Ascending aorta (tissue), 2 donors: ENCODE measurements around the gene LTBP1. TPM values are rescaled to one million over a fixed set of nuclear protein-coding genes. Genes with fewer than 3 reads are reported as not detected.
A peak's percentile ranks its signal among the peaks of the same experiment; 100 is the strongest.

Source experiments
- DNase-seq, 2 donors: peaks; one replicate each; pipeline ENCODE4 v3.0.0-alpha.2; 2019; ENCODE audit warnings: low spot score in 2 of 2
- H3K27ac ChIP-seq, 2 donors: fragments of 200-600 bp; sonication (generic); one replicate each; pipeline ENCODE4 v1.5.1; 2016 to 2017; ENCODE audit warnings: mild to moderate bottlenecking in 1 of 2
- H3K27me3 ChIP-seq: fragments of 200-600 bp; sonication (generic); one replicate; pipeline ENCODE4 v1.5.1; 2017
- H3K36me3 ChIP-seq, 2 donors: fragments of 200-600 bp; sonication (generic); one replicate each; pipeline ENCODE4 v1.5.1; 2016
- H3K4me1 ChIP-seq, 2 donors: fragments of 200-600 bp; sonication (generic); one replicate each; pipeline ENCODE4 v1.5.1; 2016 to 2017; ENCODE audit warnings: mild to moderate bottlenecking in 1 of 2
- H3K4me3 ChIP-seq, 2 donors: fragments of 200-600 bp; sonication (generic); one replicate each; pipeline ENCODE4 v1.5.1; 2016 to 2017; ENCODE audit warnings: mild to moderate bottlenecking in 1 of 2
- H3K9me3 ChIP-seq, 2 donors: fragments of 200-600 bp; sonication (generic); one replicate each; pipeline ENCODE4 v1.5.1; 2016
- intact Hi-C: fragments of 100-400 bp; cut with DNase I; formaldehyde crosslinking; loops from one replicate; pipeline ENCODE4 v1.15.1; 2023
- total RNA-seq: library from RNA; depleted of rRNA; stranded (reverse); fragments of >200 nt; gene quantifications from one replicate; pipeline ENCODE4 v1.1.0, GENCODE V29; 2016
- TF ChIP-seq, protein P1 (sequence below), 3 experiments: fragments of 200-600 bp in 2 of 3; fragments of 450-650 bp in 1 of 3; sonication (generic) in 2 of 3; IDR thresholded peaks; one replicate each; pipeline ENCODE4 v1.5.1; 2016 to 2019; ENCODE audit warnings: antibody characterized with exemption in 3 of 3, mild to moderate bottlenecking in 1 of 3, moderate library complexity in 1 of 3

LTBP1 gene
- total RNA-seq, 1 donor from 2014 or later, result 295 TPM

DNA sequence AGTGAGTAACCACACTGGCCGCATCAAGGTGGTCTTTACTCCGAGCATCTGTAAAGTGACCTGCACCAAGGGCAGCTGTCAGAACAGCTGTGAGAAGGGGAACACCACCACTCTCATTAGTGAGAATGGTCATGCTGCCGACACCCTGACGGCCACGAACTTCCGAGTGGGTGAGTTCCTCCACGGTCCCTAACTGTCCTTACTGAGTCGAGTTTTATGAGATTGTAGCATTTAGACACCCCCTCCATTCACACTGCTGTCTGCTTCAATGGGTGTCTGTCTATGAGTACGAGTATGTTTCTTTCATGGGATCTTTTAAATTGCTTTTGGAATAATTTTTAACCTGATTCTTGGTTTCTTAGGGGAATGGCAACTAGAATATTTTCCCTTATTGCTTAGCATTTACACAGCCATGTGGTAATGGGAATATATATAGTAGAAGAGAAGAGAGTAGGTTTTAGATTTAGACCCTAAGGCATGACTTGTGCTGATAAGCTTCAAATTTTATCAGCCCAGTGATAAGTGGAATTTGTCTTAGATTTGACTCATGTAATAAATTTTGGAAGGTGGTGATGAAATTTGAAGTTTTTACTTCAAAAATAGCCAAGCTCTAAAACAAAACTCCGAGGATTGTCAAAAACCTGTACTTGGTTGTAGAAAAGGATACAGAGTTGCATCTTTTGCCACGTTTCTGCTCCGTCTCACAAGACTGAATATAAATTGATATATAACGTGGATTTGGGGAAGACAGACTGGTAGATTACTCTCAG, 188.2 kb downstream of the LTBP1 start:
- TF ChIP-seq, protein P1, sequence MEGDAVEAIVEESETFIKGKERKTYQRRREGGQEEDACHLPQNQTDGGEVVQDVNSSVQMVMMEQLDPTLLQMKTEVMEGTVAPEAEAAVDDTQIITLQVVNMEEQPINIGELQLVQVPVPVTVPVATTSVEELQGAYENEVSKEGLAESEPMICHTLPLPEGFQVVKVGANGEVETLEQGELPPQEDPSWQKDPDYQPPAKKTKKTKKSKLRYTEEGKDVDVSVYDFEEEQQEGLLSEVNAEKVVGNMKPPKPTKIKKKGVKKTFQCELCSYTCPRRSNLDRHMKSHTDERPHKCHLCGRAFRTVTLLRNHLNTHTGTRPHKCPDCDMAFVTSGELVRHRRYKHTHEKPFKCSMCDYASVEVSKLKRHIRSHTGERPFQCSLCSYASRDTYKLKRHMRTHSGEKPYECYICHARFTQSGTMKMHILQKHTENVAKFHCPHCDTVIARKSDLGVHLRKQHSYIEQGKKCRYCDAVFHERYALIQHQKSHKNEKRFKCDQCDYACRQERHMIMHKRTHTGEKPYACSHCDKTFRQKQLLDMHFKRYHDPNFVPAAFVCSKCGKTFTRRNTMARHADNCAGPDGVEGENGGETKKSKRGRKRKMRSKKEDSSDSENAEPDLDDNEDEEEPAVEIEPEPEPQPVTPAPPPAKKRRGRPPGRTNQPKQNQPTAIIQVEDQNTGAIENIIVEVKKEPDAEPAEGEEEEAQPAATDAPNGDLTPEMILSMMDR (IDR thresholded peaks at IDR 0.05), result no peak
- no peak for DNase-seq
- intact Hi-C loops, result loop anchor here (2.0 to 10.0 kb wide), 4 partner anchors 66 to 230 kb away; no protein-coding TSS in a partner anchor
- peak overlapping the region; percentile 88 to 92 for H3K27ac ChIP-seq
- no peaks in the 10 kb centered on the region for H3K9me3 ChIP-seq
- peak overlapping the region; percentile 62 to 73 for H3K4me3 ChIP-seq
- H3K36me3 ChIP-seq, result no peaks in the 10 kb centered on the region
- H3K27me3 ChIP-seq, result no peaks in the 10 kb centered on the region
- peaks cover 6 to 40% of the 10 kb centered on the region in 2 donors for H3K4me1 ChIP-seq

DNA sequence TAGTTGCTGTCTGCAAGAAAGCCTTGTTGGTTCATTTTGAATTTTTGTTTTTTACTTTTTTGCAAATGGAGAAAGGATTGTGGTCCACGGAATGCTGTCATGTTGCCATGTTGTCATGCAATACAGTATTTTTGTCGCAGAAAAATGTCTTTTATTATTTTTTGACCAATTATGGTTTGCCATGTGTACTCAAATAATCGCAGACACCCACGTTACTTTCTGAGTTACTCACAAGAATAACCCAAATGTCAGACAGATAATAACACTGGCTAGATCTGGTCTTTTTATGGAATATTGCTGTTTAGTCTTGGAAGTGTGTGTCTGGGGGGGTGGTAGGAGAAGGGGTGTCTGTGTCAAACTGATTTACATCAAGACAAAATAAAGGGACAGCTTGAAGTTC, 188.9 kb downstream of the LTBP1 start:
- Histone ChIP-seq H3K27ac (peak overlapping the region; percentile 88 to 92), H3K27me3 (no peaks in the 10 kb centered on the region), H3K4me1 (peaks cover 6 to 46% of the 10 kb centered on the region in 2 donors), H3K4me3 (peak overlapping the region; percentile 62 to 73), H3K36me3 (no peaks in the 10 kb centered on the region), H3K9me3 (no peaks in the 10 kb centered on the region)
- no peak for DNase-seq
- TF ChIP-seq, protein P1 (IDR thresholded peaks at IDR 0.05), result no peak
- intact Hi-C loops, result loop anchor here (2.0 to 10.0 kb wide), 4 partner anchors 67 to 229 kb away; no protein-coding TSS in a partner anchor

DNA sequence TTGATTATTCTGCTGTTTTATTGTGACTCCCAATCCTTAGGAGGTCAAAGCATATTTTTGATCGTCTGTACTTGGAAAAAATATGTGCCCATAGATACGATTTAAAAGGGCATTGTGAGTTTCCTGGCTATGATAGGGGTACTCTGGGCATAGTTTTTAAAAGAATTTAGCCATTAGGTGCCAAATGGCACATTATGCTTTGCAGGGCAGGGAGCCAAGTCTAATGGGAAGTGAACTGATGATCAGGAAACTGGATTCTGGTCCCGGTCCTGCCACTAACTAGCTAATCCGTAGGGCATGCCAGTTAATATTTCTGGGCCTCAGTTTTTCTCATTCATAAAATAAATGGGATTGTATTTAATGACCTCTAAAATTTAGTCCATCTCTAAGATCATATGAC, 189.3 kb downstream of the LTBP1 start:
- Histone ChIP-seq H3K27ac (peak overlapping the region; percentile 88 to 92), H3K36me3 (no peaks in the 10 kb centered on the region), H3K27me3 (no peaks in the 10 kb centered on the region), H3K4me1 (peaks cover 6 to 47% of the 10 kb centered on the region in 2 donors), H3K9me3 (no peaks in the 10 kb centered on the region), H3K4me3 (peak overlapping the region; percentile 62 to 73)
- intact Hi-C loops, result loop anchor here (10.0 kb wide), 2 partner anchors 139 to 229 kb away; no protein-coding TSS in a partner anchor
- DNase-seq, result peak in 1 of 2 donors; percentile 79
- TF ChIP-seq, protein P1 (IDR thresholded peaks at IDR 0.05), result no peak

DNA sequence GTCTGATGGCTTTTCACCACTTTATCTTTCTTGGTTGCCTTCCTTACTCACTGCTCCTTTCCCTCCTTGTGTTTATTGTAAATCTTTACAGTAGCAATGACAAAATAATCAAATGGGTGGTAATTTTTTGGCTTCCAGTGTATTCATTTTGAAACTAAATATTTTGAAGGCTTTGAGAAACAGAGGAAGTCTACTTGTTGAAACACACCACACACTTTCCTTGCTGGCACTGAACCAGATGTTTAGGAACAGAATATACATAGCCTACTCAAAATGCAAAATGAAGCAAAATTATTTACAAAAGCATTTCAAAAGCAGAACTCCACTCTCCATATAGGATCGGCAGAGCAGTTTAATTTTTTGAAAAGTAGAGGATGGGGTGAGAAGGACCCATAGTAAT, 189.8 kb downstream of the LTBP1 start:
- no peaks in the 10 kb centered on the region for H3K36me3 ChIP-seq
- no peak for DNase-seq
- H3K27ac ChIP-seq, result peak overlapping the region; percentile 88 to 92
- H3K4me3 ChIP-seq, result peak overlapping the region; percentile 62 to 73
- TF ChIP-seq, protein P1 (IDR thresholded peaks at IDR 0.05), result no peak
- no peaks in the 10 kb centered on the region for H3K9me3 ChIP-seq
- H3K4me1 ChIP-seq, result peaks cover 6 to 42% of the 10 kb centered on the region in 2 donors
- intact Hi-C loops, result loop anchor here (10.0 kb wide), 2 partner anchors 138 to 228 kb away; no protein-coding TSS in a partner anchor
- no peaks in the 10 kb centered on the region for H3K27me3 ChIP-seq

DNA sequence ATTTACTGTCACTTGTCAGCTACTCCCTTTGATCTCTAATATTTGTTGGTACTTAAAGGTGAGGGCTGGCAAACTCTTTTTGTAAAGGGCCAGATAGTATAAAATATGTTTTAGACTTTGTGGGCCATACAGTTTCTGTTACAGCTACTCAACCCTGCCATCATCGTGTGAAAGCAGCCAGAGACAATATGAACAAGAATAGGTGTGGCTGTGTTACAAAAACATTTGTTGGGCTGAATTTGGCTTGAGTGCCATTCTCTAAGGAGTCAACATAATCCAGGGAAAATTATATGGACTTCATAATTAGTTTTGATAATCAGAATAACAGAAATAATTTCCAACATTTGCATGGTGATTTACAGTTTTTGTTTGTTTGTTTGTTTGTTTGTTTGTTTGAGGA, 190.6 kb downstream of the LTBP1 start:
- H3K4me1 ChIP-seq, result peaks cover 6 to 45% of the 10 kb centered on the region in 2 donors
- intact Hi-C loops, result loop anchor here (10.0 kb wide), 2 partner anchors 137 to 227 kb away; no protein-coding TSS in a partner anchor
- peak overlapping the region; percentile 88 to 92 for H3K27ac ChIP-seq
- TF ChIP-seq, protein P1 (IDR thresholded peaks at IDR 0.05), result no peak
- DNase-seq, result no peak
- no peaks in the 10 kb centered on the region for H3K36me3 ChIP-seq
- no peaks in the 10 kb centered on the region for H3K9me3 ChIP-seq
- no peaks in the 10 kb centered on the region for H3K27me3 ChIP-seq
- H3K4me3 ChIP-seq, result peak overlapping the region; percentile 62 to 73
